K562 (cell line): ENCODE results near the gene IMMP2L.

Experiments used
- MAX ChIP-seq: sonication (generic); formaldehyde crosslinking; IDR thresholded peaks from 2 replicates; pipeline ENCODE4 v1.9.0; 2022; ENCODE audit warnings: mild to moderate bottlenecking, missing genetic modification reagents
- POLR2A ChIP-seq: fragments of 450-650 bp; conservative IDR thresholded peaks from 2 replicates; pipeline ENCODE4 v1.6.1; 2016
- POLR2AphosphoS5 ChIP-seq: IDR thresholded peaks from 2 replicates; pipeline ENCODE4 v1.6.1; 2011; ENCODE audit warnings: mild to moderate bottlenecking, low read depth, low read length, moderate library complexity; ENCODE audit not compliant: control insufficient read depth, insufficient read depth
- ZNF140 ChIP-seq: fragments of 250-450 bp; sonication (Bioruptor Pico); IDR thresholded peaks from 2 replicates; pipeline ENCODE4 v1.8.0; 2021; ENCODE audit warnings: moderate library complexity, mild to moderate bottlenecking, inconsistent platforms

- TF ChIP-seq ZNF140 (no peak), MAX (CRISPR knock-in tag) (no peak), POLR2A (no peak), POLR2AphosphoS5 (no peak)
Measured at GRCh38 chr7:111388912-111389311, 173.4 kb downstream of the IMMP2L start.
